Prostate gland (tissue), 2 donors: Measurements from ENCODE around the gene ZCCHC2. TPM values are rescaled to one million over a fixed set of nuclear protein-coding genes. Genes with fewer than 3 reads are reported as not detected.

Source experiments
- DNase-seq: peaks from one replicate; pipeline ENCODE4 v3.0.0-alpha.2; 2019; ENCODE audit warnings: low spot score
- H3K27ac ChIP-seq, 2 donors: fragments of 200-600 bp; sonication (generic); 2 replicates each; pipeline ENCODE4 v1.5.1; 2017 to 2019
- H3K27me3 ChIP-seq: fragments of 200-600 bp; sonication (generic); replicated peaks from 2 replicates; pipeline ENCODE4 v1.5.1; 2019; ENCODE audit not compliant: insufficient read depth
- H3K36me3 ChIP-seq, 2 donors: fragments of 200-600 bp; sonication (generic); 1 replicate in 1 of 2; 2 replicates in 1 of 2; pipeline versions ENCODE4 v1.5.1 to v1.8.1; 2017 to 2019
- H3K4me1 ChIP-seq: fragments of 200-600 bp; sonication (generic); replicated peaks from 2 replicates; pipeline ENCODE4 v1.5.1; 2019
- H3K4me3 ChIP-seq, 2 donors: fragments of 200-600 bp; sonication (generic); 2 replicates each; pipeline ENCODE4 v1.5.1; 2017 to 2019
- H3K9me3 ChIP-seq: fragments of 200-600 bp; sonication (generic); 2 replicates; pipeline ENCODE4 v1.5.1; 2017
- CTCF ChIP-seq, 4 experiments: fragments of 200-600 bp in 2 of 4; fragments of 450-650 bp in 2 of 4; sonication (generic) in 2 of 4; IDR thresholded peaks; 1 replicate in 3 of 4; 2 replicates in 1 of 4; pipeline ENCODE4 v1.5.1; 2016 to 2019; ENCODE audit warnings: antibody characterized with exemption in 4 of 4, mild to moderate bottlenecking in 2 of 4, moderate library complexity in 2 of 4
- POLR2A ChIP-seq: fragments of 450-650 bp; IDR thresholded peaks from one replicate; pipeline ENCODE4 v1.6.1; 2016; ENCODE audit warnings: antibody characterized with exemption, mild to moderate bottlenecking
- POLR2AphosphoS5 ChIP-seq: sonication (generic); formaldehyde crosslinking; IDR thresholded peaks from one replicate; pipeline ENCODE4 v1.6.1; 2017; ENCODE audit warnings: antibody characterized with exemption
- WGBS: methylation state at CpG from one replicate; pipeline ENCODE4 v1.1.5; 2018; 5-methylcytosine and 5-hydroxymethylcytosine counted together
- intact Hi-C: fragments of 100-400 bp; cut with DNase I; formaldehyde crosslinking; loops from one replicate; pipeline ENCODE4 v1.14.2; 2022
- total RNA-seq, 2 donors: library from RNA; depleted of rRNA; stranded (reverse); fragments of >200 nt; gene quantifications; one replicate each; pipeline ENCODE4 v1.1.0, GENCODE V29; 2016

The ZCCHC2 gene
- total RNA-seq, 2 donors from 2014 or later, result 18.7 to 39.4 TPM

GRCh38 chr18:62583376-62583775 lies 60.6 kb downstream of the ZCCHC2 start:
- 81% methylated on average over 2 of the region's 2 CpGs for WGBS
- intact Hi-C loops, result loop anchor here (5.0 to 10.0 kb wide), 2 partner anchors 61 to 399 kb away; partner anchors contain the start of genes PIGN, RELCH and ZCCHC2
- TF ChIP-seq POLR2AphosphoS5, result no peak
- TF ChIP-seq CTCF (IDR thresholded peaks at IDR 0.05), result no peak
- no peak for TF ChIP-seq POLR2A
- Histone ChIP-seq H3K9me3 (no peaks in the 10 kb centered on the region), H3K4me1 (no peaks in the 10 kb centered on the region), H3K27ac (no peak overlapping the region), H3K36me3 (no peaks in the 10 kb centered on the region), H3K4me3 (no peak overlapping the region), H3K27me3 (no peaks in the 10 kb centered on the region)
- DNase-seq, result no peak

GRCh38 chr18:62584241-62585120 lies 61.7 kb downstream of the ZCCHC2 start:
- Histone ChIP-seq H3K27ac (no peak overlapping the region), H3K36me3 (no peaks in the 10 kb centered on the region), H3K4me1 (no peaks in the 10 kb centered on the region), H3K27me3 (no peaks in the 10 kb centered on the region), H3K4me3 (no peak overlapping the region), H3K9me3 (no peaks in the 10 kb centered on the region)
- DNase-seq, result peak; percentile 84
- intact Hi-C loops, result loop anchor here (2.0 to 10.0 kb wide), 5 partner anchors 62 to 400 kb away; partner anchors contain the start of genes PIGN, RELCH and ZCCHC2
- TF ChIP-seq POLR2AphosphoS5 (peak; percentile 76), CTCF (IDR thresholded peaks at IDR 0.05) (peak; percentile 87 to 99 (median 98)), POLR2A (no peak)
- 36% methylated on average over 23 of the region's 23 CpGs for WGBS

GRCh38 chr18:62585274-62586150 lies 62.7 kb downstream of the ZCCHC2 start:
- Histone ChIP-seq H3K36me3 (no peaks in the 10 kb centered on the region), H3K27me3 (no peaks in the 10 kb centered on the region), H3K4me3 (no peak overlapping the region), H3K4me1 (no peaks in the 10 kb centered on the region), H3K9me3 (no peaks in the 10 kb centered on the region), H3K27ac (no peak overlapping the region)
- intact Hi-C loops, result loop anchor here (2.0 to 10.0 kb wide), 4 partner anchors 127 to 401 kb away; partner anchors contain the start of genes PIGN and RELCH
- DNase-seq, result no peak
- no peak for TF ChIP-seq CTCF (IDR thresholded peaks at IDR 0.05)
- no peak for TF ChIP-seq POLR2A
- TF ChIP-seq POLR2AphosphoS5, result no peak
- 71% methylated on average over 16 of the region's 16 CpGs for WGBS

- Histone ChIP-seq H3K9me3 (no peaks in the 10 kb centered on the region), H3K4me1 (no peaks in the 10 kb centered on the region), H3K4me3 (no peak overlapping the region), H3K27ac (no peak overlapping the region), H3K36me3 (no peaks in the 10 kb centered on the region), H3K27me3 (no peaks in the 10 kb centered on the region)
- no peak for TF ChIP-seq POLR2AphosphoS5
- peak; percentile 43 to 78 (median 70) for TF ChIP-seq CTCF (IDR thresholded peaks at IDR 0.05)
- intact Hi-C loops, result loop anchor here (5.0 to 10.0 kb wide), 3 partner anchors 126 to 401 kb away; partner anchors contain the start of genes PIGN and RELCH
- 22% methylated on average over 14 of the region's 14 CpGs for WGBS
- peak; percentile 44 for DNase-seq
These were observed 63.4 kb downstream of the ZCCHC2 start for GRCh38 chr18:62586151-62586774.
